NCI-H1105 (cell line): Measurements from ENCODE around the gene NMNAT3.
A peak's percentile ranks its signal among the peaks of the same experiment; 100 is the strongest.

Experiments
- DNase-seq: peaks from one replicate; lab custom pipeline; 2025; lab: John Stamatoyannopoulos, UW

NMNAT3 gene

DNA sequence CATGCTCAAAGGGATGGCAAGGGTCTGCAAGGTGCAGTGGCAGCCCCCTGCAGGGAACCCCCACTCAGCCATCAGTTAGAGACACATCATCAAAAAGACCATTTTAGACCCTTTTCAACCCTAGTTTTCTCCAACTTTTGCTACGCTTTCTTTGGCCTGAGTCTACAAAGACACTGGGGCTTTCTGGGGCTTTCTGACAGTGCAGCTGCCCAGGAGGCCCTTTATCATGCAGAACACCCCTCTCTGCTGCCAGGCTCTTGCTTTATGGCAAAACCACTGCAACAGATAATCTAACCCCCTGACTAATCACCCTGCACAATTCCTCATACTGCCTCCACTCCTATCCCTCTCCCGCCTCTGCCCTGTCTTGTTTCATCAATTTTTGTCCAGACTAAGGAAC lies 2.4 kb downstream of the NMNAT3 start:
- DNase-seq = no peak

DNA sequence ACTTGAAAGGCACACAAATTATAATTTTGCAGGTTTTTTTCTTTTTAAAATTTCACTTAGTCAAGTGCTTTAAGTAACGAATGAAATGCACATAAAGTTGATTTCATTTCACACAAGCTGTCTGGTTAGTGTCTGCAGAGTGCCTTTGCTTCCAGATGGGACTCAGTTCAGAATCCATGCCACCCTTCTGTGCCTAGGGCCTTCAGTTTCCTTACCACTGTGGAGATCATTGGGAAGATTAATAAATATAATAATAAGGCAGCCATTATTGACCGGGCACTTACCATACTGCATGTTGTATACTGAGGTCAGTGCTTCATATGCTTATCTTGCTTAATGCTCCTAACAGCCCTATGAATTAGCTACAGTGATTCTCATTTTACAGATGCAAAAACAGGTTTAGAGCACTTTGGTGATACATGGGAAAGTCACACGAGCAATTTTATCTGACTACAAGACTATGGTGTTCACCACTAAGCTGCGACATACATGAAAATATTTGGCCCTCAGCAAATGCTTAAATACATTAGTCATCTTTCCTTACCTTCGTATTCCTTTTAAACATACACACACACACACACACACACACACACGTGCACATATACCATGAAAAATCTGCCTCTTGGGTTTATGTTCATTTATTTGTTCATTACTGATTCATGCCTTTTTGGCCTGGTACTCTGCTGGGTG lies 3.1 kb downstream of the NMNAT3 start:
- no peak for DNase-seq

DNA sequence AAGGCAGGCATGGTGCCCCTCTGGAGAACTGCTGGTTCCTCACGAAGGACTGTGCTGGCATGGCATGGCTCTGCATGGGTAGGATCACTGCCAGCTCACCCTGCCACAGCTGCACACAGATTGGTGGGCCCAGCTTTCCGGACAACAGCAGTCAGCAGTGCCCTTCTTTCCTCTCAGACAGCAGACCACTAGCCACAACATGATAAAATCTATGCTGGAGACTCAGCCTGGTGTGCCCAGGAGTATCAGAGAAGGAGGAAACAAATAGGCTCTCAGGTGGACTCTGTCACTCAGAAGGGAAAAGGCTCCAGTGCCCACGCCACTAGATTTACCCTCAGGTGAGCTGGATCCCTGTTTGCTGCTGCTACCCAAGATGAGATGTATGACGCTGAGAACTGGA lies 4.9 kb downstream of the NMNAT3 start:
- no peak for DNase-seq

DNA sequence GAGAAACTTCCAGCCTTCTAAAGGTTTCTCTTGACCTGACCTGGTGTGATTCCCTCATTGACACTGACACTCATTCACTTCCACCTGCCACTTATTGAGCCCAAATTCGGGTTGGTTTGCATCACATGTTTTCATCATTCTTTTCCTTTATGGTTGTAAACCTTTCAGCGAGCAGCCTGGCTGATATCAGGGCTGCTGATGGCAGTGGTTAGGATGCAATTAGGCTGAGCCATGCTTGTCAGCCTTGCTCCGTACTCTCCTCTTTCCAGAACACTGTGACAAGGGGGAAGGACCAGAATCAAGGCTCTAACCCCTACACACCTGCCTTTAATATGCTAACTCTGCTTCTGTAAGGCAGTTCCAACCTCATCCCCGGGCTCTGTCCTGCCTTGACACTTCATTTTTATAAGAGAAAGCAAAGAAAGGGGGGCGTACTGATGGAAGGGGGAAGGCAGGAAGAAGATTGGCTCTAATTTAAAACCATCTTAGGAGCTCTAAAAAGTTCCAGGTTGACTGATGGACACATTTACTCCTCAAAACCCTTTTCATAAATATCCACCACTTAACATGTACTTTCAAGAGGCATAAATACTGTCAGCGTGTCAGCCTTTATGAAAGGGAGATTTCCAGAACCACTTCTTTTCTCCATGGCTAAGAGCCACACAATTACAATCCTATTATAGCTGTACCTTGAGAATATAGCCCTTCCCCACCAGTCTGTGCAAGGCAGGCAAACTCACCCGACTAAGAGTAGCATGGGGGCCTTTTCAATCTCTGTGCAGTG lies 5.7 kb downstream of the NMNAT3 start:
- DNase-seq = no peak

DNA sequence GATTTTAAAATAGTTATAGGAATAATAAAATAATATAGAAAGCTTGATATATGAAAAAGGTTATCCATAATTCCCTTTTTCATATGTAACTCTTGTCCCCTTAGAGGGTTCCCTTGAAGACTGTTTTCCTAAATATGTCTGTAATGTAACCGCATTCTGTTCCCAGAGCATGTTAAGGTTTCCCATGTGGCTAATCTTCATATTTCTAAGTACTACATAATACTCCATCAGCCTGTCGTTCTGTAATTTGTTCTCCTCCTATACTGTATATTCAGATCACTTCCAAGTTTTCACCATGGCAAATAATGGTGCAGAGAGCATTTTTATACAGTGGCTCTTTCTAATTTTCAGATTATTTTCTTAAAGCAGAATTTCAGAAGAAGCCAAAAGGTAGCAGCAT lies 6.7 kb downstream of the NMNAT3 start:
- no peak for DNase-seq

DNA sequence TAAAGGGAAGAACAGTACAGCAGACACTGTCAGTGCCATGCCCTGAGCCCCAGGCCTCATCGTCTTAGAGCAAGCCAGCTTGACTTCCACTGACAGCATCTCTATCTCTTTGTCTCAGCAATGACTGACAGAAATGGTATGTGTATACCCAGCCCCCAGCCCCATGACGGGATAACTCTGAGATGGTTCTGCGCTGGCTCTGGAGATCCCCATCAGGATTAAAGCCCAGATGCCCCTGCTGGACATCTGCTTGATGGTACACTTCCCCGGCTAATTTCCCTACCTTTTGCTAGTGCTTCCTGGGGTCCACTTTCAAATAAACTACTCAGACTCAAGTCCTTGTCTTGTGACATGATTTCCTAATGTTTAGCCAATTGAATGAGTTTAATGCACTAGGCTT lies 7.6 kb downstream of the NMNAT3 start:
- DNase-seq = no peak

DNA sequence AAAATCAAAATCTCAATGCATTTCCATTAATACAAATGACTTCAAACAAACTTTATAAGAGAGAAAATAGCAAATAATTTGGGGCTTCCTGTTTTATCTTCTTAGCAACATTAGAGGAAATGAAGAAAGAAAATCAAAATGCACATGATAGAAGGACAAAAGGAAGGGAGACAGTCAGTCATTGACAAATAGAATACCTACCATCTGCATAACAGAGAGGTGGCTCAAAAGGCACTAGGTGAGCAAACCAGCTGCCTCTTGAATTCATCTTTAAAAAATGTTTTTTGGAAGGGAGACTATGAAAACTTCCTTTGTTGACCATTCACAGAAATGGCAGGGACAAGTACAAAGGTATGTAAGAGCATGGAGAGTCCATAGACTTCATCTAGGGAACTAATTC lies 9.4 kb downstream of the NMNAT3 start:
- no peak for DNase-seq

DNA sequence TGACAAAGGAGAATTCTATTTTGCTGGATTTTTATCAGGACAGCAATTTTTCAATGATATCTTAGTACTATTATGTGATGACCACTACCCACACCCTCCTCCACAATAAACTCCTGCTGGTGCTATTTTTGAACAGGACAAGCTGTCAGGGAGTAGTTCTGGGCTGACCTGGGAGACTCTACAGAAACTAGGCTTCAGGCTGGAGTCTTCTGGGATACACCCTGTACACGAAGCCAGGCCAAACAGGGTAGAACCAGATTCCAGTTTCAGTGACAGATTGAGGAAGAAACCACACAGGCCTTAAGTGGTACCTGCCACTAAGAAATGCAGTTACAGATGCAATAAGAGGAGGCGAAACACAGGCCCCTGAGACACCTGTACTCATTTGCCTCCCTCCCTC lies 12.8 kb downstream of the NMNAT3 start:
- DNase-seq = no peak

DNA sequence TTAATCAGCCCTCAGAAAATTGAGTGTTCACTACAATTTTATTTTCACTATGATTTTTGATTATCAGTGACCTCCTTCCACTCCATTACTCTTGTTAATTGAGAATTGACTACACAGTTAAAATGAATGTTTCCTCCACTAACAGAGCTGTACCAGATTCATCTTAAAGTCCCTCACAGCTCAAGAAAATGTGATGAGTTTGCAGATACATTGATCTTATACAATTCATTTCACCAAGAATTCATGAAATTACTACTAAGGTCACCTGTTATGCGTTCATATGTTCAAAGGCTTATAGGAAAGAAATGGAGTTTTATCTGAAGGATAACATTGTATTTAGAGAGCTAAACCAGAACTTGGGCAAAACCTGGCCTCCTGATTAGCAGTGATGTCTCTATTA lies 17.5 kb downstream of the NMNAT3 start:
- DNase-seq = no peak

DNA sequence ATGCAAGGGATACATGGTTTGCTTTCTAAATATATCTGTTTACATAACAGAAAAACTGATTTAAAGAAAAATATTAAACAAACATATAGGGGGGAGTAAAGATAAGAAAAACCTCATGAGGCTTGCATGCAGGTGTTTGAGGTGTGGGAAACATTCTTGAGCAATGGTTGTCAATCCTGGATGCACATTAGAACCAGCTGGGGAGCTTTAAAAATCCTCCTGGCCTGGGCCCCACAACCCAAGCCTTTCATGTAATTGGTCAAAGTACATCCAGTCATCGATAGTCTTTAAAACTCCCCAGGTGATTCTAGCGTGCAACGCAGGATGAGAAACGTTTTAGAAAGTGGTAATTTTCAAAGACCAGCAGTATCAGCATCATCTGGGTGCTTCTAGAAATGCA lies 18.3 kb downstream of the NMNAT3 start:
- DNase-seq = no peak

DNA sequence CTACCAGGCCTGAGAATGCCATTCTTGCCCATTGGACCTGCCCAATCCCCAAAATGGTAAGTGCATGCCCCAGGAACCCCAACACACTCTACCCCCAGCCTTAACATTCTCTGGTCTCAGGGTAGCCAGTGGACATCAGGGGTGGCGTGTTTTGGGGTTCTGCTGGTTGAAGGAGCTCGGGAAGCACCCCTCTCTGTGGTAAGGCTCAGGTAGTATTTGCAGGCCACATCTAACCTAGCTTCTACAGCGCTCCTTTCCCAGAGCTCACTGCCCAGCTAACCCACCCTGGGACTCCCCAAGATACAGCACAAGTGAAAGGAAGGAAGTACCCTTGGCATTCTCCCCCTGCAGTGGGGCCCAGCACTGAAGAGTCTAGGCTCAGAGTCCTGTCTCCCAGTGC lies 19.8 kb downstream of the NMNAT3 start:
- no peak for DNase-seq

DNA sequence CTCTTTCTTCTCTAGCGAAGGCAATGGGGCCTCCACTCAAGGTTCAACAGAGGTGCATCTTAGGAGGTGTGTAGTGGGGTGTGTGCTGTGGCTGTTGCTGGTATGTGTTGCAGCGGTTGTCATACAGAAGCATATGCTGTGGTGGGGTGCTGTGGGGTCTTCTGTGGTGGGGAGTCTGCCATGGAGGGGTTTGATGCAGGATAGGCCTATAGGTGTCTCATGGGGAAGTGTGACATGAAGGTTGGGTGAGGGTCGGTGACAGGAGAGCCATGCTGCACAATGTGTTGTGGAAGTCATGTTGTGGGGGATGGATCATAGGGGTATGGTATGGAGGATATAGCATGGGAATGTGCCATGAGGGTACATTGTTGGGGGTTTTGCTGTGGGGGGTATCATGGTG lies 20.3 kb downstream of the NMNAT3 start:
- no peak for DNase-seq

DNA sequence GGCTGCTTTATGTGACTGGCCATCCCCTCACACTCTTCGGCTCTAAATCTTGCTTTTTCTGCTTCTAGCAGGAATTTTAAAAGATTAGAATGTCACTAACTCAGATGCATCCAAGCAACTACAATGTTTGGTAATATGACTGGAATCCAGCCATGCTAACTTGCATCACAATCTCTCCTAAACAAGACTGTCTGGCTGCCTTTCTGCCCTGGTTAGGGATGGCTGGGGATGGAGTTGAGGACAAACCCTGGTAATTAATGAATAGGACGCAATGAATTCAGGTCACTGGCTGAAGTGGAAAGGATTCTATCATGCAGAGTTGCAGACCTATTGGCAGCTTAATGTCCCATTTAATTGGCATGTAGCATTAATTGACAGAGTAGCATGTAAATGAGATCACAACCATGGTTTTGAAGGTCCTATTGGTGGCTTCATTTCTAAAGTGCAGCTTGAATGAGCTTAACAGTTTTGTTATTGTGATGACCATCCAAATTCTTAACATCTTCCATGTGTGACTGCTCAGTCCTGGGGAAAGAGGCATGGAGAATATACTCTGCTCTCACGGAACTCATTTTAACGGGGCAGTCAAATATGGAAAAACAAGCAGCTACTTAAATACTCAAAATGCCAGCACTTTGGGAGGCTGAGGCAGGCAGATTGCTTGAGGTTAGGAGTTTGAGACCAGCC lies 21.7 kb downstream of the NMNAT3 start:
- no peak for DNase-seq

DNA sequence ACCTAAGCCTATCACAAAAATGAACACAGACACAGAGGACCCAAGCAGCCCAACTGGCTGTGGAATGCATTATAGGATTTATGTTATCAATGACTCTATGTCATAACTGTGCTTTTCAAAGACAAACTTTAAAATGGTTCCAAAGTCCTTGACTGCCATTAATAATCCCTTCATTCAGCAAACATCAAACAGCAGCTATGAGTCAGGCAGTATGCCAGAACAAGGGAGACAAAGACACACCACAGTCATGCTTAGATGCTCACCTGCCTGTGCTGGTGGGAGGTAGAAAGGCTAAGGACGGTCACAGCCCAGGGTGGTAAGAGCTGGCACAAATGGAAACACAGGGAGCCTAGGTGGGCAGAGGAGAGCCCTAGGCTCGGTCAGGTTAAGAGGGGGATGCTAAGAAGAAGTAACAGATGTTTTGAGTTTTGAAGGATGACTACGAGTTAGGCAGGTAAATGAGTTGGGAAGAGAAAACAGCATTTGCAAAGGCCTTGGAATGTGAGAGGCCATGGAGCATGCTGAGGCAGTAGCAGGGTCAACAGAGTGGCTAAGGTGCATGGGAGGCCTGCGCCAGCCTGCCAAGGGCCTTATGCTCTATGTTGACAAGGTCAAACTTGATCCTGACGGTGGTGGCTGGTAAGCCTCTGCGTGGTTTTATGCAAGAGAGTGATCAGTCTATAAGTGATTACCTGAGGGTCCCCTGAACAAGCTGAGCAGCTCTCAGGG lies 23.0 kb downstream of the NMNAT3 start:
- peak; percentile 92 for DNase-seq

DNA sequence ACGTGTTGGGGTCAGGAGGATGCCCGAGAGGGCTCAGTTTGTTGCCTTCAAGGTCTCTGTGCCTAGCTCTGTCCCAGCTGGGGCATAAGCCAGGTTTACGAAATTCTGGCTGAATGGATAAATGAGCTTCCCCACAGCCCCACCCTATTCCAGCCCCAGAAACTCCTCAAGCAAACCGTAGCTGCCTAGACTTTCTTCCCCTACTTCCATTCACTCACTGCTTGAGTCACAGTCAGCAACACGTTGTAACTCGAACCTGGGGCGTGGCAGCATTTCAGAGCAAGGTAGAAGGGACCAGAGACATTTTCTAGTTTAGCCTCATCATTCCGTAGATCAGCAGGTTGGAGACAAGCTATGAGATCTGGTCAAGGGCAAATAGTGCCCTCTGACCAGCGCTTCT lies 24.2 kb downstream of the NMNAT3 start:
- DNase-seq = no peak

DNA sequence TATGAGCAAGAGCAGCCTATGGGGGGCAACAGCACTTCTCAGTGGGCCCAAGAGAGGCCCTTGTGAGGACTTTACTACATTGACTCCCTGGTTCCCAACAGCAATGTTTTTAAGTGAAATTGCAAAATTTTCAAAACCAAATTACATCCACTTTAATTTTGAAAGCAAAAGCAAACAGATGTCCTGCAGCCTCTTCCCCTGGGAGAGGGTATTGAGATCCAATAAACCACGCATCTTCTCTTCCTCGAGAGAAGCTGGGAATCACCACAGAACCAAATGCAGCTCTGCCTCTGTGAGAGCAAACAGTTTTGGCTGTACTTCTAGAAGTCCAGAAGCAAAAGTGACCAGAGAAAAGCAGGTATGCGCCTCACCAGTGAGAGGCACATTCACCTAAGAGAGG lies 25.2 kb downstream of the NMNAT3 start:
- DNase-seq = no peak

DNA sequence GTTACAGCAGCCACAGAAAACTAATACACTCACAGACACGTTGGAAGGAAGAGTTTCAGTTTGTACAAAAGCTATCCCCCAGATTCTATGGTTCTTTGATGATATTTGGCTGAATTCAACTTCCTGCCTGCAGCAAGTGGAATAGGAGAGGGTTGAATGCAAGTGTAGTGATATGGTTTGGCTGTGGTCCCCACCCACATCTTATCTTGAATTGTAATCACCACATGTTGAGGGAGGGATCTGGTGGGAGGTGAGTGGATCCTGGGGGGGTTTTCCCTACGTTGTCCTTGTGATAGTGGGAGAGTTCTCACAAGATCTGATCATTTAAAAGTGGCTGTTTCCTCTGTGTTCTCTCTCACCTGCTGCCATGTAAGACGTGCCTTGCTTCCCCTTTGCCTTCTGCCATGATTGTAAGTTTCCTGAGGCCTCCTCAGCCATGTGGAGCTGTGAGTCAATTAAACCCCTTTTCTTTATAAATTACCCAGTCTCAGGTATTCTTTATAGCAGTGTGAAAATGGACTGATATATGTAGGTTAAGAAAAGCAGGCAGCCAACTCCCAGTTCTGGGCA lies 29.8 kb downstream of the NMNAT3 start:
- no peak for DNase-seq

DNA sequence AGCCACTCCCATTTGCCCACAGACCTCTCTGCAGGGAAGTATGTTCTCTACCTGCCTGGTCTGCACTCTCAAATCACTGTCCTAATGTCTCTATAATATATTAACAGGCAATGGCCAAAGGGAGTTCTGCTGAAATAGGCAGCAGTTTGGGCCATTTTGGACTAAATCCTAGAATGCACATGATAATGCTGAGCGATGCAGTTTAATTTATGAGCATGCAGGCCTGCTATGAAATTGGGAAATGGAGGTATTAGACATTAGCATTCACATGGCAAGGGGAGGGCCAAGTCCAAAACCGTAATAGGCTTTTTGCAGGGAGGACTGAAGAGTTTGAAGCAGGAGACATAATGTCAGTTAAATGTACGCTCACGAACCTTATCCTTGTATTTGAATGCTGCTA lies 31.3 kb downstream of the NMNAT3 start:
- DNase-seq = no peak

DNA sequence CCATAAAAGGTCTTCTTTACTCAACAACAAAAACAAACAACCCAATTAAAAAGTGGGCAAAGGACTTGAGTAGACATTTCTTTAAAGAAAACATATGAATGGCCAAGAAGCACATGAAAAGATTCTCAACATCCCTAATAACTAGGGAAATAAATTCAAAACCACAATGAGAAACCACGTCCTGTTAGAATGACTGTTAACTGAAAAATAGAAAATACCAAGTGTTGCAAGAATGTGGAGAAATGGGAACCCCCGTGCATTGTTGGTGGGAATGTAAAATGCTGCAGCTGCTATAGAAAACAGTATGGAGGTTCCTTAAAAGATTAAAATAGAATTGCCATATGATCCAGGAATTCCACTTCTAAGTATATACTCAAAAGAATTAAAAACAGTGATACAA lies 34.8 kb downstream of the NMNAT3 start:
- no peak for DNase-seq

DNA sequence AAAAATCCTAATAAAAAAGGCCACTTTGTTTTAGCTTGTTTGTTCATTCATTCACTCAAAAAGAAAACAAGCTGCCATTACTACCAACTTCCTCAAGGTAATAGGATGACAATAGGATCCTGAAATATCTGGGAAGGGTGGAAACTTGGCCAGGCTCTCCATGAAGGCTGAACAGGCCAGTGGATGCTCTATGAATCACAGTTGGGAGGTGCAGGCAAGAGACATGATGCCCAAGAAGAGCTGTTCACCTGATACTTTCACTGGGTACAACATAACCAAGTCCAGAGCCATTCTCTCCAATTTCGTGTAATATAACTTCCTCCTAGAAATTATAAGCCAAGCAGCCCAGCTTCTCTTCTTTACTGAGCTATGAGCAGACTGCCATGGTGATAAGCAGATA lies 37.3 kb downstream of the NMNAT3 start:
- DNase-seq = no peak

DNA sequence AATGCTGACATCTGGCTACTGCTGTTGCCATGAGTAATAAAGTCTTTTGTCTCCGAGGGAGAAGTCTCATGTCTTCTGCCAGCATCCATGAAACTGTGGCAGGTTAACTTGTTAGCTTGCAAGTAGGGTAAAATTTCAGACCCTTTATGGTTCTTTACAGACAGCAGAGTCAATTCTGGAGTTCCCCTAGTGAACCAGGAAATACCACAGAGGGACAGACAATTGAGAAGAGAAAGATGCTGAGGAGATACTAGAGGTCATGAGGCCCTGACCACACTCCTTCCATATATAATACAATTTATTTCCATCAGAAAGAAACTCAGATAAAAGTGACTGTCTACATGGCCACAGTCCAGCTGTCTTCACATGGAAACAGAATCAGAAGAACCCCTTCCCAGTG lies 38.1 kb downstream of the NMNAT3 start:
- no peak for DNase-seq

DNA sequence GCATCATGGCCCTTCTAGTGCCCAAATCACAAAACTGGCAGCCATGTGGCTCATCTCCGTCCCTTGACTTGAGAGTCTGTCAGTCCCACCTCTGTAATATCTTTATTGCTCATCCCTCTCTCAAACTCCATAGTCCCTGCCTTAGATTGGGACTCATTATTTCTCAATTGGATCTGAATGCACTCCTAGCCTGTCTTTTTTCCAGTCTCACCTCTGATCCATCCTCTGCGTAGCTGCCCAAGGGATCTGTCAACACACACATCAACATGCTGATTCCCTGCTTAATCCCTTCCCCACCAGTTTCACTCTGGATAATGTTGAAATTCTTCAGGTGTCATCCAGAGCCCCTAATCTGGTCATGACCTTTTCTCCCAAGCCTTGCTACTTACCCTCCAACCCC lies 39.3 kb downstream of the NMNAT3 start:
- DNase-seq = no peak
